Hematopoietic multipotent progenitor cell treated with erythropoietin and hydrocortisone succinate and interleukin-3 and kit ligand, for 17 days (in vitro differentiated cells): Measurements from ENCODE around the gene ZFYVE26.
"Not testable (repeated sequence)": the region's sequence is repeated elsewhere in the genome, so short reads cannot be mapped to it uniquely, and the experiment has no call there.

Source experiments
- DNase-seq: peaks from one replicate; pipeline ENCODE4 v3.0.0-alpha.2; 2015; ENCODE audit warnings: low spot score

The ZFYVE26 gene

DNA sequence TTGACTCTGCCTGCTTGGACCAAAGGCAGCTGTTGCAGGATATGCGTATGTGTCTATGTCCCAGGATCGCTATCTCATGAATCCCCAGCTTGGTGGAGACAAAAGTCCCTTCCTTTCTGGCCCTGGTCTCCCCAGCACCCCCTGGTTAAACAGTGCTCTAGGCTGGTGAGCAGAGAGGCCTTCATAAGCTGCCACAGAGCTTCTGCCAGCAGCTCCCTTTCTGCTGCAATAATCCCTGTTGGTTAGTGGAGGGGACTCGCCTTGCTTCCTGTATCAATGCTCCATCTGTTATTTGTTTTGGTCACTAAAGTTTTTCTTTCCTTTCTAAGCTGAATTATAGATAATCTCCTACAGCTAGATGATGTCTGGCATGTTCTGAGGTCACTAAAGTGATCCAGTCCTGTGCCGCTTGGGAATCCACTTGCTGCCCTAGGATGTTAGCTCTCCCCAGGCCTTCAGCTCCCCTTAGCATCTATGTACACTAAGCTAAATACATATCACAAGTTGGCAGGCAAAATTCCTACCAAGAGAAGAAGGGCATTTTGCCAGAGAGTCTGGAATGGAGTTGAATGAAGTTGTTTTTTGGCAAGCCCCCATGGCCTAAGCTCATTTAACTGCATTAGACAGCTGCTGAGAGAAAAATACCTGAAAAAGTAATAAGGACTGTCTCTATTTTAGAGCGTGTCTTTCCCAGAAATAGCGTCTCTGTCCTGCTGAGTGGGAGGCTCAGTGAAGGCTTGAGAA is 66.9 kb downstream of the ZFYVE26 start:
- DNase-seq: no peak

DNA sequence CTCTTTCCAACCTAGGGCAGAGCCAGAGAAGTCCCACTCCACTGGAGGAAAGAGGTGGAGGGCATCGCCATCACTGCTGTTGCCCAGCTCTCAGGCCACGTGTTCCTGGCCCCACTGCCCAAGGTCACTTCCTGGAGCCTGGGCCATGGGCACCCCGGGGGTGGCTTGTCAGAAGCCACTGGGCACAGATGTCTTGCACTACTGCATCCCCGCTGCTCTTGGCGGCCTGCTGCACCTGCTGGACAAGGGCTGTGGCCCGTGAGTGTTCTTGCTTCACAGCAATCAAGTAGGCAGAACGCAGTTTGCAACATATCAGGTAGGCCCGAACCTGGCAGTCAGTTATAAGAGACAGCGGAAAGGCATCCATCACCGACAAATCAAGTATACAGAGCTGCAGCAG is 68.1 kb downstream of the ZFYVE26 start:
- no peak for DNase-seq

GRCh38 chr14:67746927-67747326 is 69.5 kb downstream of the ZFYVE26 start:
- DNase-seq: no peak

DNA sequence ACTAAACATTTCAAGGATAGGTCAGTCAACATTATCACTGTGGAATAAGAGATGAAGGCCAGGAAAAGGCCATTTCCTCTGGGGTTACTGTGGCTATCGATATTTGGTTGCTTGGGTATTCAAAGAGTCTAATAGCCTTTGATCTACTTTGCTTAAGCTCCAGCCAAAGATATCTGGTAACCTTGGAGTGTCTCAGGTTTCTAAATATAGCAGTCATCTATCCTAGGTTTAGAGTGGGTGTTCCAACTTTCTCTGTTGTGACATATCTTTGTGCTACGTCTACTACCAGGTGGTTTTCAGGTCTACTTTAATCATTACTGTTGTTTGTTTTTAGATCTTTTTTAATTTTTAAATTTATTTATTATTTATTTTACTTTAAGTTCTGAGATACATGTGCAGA is 72.3 kb downstream of the ZFYVE26 start:
- no peak for DNase-seq

DNA sequence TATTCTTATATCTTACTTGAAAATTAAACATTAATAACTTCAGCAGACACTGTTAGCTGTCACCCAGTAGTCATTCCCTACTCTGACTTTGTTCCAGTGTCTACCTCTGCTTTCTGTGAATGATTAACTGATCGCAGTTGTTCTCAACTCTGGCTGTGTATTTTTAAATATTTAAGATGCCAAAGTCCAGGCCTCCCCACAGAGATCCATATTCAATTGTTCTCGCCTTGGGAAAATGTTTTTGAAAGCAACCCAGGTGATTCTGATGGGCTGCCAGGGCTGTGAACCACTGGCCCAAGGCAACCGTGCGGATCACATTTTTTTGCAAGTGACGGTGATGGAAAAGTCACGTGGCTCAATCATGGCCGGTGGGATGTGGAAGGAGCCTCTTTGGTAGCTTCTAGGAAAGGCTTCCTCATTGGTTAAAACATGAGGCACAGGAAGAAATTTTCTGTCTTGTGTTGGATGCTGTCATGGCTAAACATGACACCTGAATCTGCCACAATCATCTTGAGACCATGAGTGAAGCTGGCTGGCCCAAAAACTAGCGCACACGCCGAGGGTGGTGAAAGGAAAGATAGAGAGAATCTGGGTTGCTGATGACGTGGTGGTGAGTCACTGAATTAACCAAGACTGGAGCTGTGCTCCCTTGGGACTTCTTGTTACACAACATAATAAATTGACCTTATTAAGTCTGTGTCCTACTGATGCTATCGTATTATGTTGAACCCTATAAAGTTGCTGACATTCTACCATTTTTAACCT is 77.5 kb downstream of the ZFYVE26 start:
- no peak for DNase-seq

GRCh38 chr14:67736771-67737170 is 79.6 kb downstream of the ZFYVE26 start:
- DNase-seq: no peak

- DNase-seq: no peak
These were observed 80.8 kb downstream of the ZFYVE26 start for GRCh38 chr14:67735336-67736147.

DNA sequence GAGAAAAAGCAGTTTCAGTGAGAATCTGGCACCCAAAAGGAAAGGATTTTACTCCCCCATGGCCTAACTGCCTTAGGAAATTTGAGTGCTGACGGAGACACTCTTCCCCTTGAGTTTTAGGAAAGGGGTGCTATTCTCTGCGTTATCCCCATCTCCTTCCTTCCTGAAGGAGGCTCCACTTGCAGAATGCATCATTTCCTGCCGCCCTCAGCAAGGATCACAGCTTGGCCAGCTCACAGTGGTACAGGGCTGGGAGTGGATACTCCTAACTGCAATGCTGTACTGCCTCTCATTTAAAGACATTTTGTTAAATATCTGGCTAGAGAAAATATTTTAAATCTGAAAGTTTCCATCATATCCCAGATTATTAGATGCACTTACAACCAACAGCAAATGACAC is 81.7 kb downstream of the ZFYVE26 start:
- DNase-seq: no peak

DNA sequence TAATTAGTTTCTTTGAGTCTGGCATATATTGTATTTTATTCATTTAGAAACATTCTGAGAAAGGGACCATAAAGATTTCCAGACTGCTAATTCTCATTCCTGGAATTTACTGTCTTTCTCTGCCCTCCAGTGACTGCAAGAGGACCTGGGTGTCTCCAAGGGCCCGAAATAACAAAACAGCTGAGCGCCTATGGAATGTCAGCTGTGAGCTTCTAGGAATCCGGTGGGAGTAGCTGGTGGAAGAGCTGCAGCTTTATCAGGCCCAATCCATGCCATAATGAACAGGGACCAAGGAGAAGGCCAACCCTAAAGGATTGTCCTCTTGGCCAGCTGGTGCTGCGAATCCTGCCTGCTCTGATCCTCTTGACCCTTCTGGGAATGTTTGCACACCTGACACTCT is 82.8 kb downstream of the ZFYVE26 start:
- DNase-seq: no peak

- no peak for DNase-seq
These were observed 87.1 kb downstream of the ZFYVE26 start for GRCh38 chr14:67729072-67729885.

- no peak for DNase-seq
These were observed 88.1 kb downstream of the ZFYVE26 start for GRCh38 chr14:67728258-67728657.

DNA sequence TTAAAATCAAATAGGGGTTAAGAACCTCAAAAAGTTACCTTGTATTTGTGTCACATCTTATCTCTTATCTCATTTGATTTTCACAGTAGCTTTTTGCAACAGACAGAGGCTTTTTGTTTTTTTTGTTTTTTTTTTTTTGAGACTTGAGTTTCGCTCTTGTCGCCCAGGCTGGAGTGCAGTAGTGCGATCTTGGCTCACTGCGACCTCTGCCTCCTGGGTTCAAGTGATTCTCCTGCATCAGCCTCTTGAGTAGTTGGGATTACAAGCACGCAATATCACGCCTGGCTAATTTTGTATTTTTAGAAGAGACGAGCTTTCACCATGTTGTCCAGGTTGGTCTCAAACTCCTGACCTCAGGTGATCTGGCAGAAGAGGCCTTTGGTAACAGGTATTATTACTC is 89.0 kb downstream of the ZFYVE26 start:
- DNase-seq: no peak

GRCh38 chr14:67725171-67725570 is 91.2 kb downstream of the ZFYVE26 start:
- DNase-seq: no peak

- no peak for DNase-seq
These were observed 94.1 kb downstream of the ZFYVE26 start for GRCh38 chr14:67722293-67722692.

GRCh38 chr14:67721875-67722274 is 94.5 kb downstream of the ZFYVE26 start:
- DNase-seq: no peak

- DNase-seq: no peak
These were observed 96.5 kb downstream of the ZFYVE26 start for GRCh38 chr14:67719866-67720265.

DNA sequence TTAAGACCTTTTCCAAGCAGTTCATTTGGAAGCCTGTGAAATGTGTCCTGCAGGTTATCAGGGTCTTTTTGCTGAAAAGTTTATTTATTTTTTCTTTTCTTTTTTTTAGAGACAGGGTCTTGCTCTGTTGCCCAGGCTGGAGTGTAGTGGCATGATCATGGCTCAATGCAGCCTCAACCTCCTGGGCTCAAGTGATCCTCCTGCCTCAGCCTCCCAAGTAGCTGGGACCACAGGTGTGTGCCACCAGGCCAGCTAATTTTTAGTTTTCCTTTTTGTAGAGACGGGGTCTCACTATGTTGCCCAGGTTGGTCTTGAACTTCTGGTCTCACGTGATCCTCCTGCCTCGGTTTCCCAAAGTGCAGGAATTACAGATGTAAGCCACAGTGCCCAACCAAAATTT is 97.0 kb downstream of the ZFYVE26 start:
- DNase-seq: not testable (repeated sequence)

- no peak for DNase-seq
These were observed 98.1 kb downstream of the ZFYVE26 start for GRCh38 chr14:67718265-67718664.

DNA sequence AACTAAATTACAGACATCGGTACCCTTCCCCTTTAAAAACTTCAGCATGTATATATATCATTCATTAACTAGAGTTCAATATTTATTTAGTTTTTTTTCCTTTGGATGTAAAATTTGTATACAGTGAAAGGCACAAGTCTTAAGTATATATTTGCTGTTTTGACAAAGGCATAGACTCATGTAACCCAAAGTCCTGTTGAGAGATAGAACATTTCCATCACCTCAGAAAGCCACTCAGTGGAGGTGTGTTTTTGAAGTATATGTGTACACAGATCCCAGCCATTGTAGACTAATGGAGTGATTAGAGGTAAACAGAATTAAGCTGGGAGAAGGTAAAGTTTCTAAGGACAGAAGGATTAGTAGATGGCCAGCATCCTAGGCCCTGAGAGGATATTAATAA is 99.3 kb downstream of the ZFYVE26 start:
- DNase-seq: no peak

DNA sequence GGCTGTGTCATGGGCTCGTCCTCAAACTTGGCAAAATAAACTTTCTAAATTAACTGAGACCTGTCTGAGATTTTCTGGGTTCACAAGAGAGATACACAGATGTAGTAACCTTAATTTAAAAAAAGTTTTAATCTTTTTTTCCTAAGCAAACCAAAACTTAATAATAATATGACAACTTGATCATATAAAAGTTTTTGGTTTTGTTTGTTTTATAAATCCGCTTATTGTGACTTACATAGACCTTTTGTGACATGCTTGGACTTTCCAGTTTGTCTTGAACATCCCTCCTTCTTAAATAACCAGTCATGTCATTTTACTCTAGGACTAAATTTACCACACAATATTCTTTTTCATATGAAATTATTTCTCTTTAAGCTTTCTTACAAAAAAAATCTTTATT is 106.2 kb downstream of the ZFYVE26 start:
- DNase-seq: no peak

- not testable (repeated sequence) for DNase-seq
These were observed 106.6 kb downstream of the ZFYVE26 start for GRCh38 chr14:67709796-67710195.

DNA sequence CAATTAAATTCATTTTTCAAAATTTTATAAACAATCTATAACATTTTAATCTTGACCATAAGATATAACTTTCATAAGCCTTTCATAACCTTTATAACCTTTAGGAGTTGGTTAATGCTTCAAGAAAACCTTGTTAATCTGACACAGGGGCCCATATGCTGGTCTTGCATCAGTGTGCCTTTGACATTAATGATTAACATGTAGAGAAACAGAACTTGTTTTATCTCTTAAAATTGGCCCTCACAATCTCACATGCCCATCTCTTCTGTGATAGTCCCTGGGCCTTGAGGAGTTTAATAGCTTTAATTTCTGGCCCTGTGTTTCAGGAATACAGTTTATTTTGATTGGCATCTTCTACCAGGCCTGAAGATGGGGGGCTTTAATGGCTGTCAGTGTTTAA is 107.0 kb downstream of the ZFYVE26 start:
- not testable (repeated sequence) for DNase-seq
